K562 (cell line): Measurements from ENCODE around the gene EXT2. TPM values are rescaled to one million over a fixed set of nuclear protein-coding genes. Genes with fewer than 3 reads are reported as not detected.

Experiments used
- CHAMP1 ChIP-seq: fragments of 450-650 bp; IDR thresholded peaks from 2 replicates; pipeline ENCODE4 v1.6.1; 2016; ENCODE audit warnings: mild to moderate bottlenecking
- ELK3 ChIP-seq: fragments of 450-650 bp; formaldehyde crosslinking; IDR thresholded peaks from 2 replicates; pipeline ENCODE4 v1.4.0; 2020; ENCODE audit warnings: mild to moderate bottlenecking
- FOS ChIP-seq: IDR thresholded peaks from 3 replicates; pipeline ENCODE4 v1.6.1; 2011; ENCODE audit not compliant: insufficient read length; ENCODE audit errors: extremely low read depth
- NCOA1 ChIP-seq: fragments of 450-650 bp; IDR thresholded peaks from 2 replicates; pipeline ENCODE4 v1.6.1; 2016; ENCODE audit warnings: low read depth
- SMARCA4 ChIP-seq: fragments of 450-650 bp; IDR thresholded peaks from 2 replicates; pipeline ENCODE4 v1.6.1; 2016
- TAL1 ChIP-seq: fragments of 450-650 bp; IDR thresholded peaks from 2 replicates; pipeline ENCODE4 v1.6.1; 2016; ENCODE audit warnings: mild to moderate bottlenecking
- TEAD4 ChIP-seq, 2 experiments: sonication (generic) in 1 of 2; formaldehyde crosslinking in 1 of 2; IDR thresholded peaks; 2 replicates each; pipeline versions ENCODE4 v1.6.1 to v1.8.0; 2012 to 2022; ENCODE audit warnings: borderline replicate concordance in 1 of 2, inconsistent platforms in 1 of 2, low read length in 1 of 2, mild to moderate bottlenecking in 1 of 2, missing genetic modification reagents in 1 of 2
- TRIM28 ChIP-seq: fragments of 450-650 bp; IDR thresholded peaks from 2 replicates; pipeline ENCODE4 v1.6.1; 2017
- YY1 ChIP-seq, 3 experiments: IDR thresholded peaks; 2 replicates each; pipeline ENCODE4 v1.6.1; 2011; ENCODE audit warnings: low read length in 2 of 3, mild to moderate bottlenecking in 2 of 3, moderate library complexity in 2 of 3, borderline replicate concordance in 1 of 3, control low read depth in 1 of 3, low read depth in 1 of 3; ENCODE audit not compliant: insufficient read depth in 3 of 3, insufficient replicate concordance in 2 of 3, control insufficient read depth in 1 of 3, insufficient read length in 1 of 3; ENCODE audit errors: extremely low read depth in 1 of 3
- ZNF239 ChIP-seq: fragments of 250-450 bp; sonication (Bioruptor Pico); IDR thresholded peaks from 2 replicates; pipeline ENCODE4 v1.4.0; 2020; ENCODE audit warnings: mild to moderate bottlenecking
- ZNF778 ChIP-seq: fragments of 450-650 bp; formaldehyde crosslinking; IDR thresholded peaks from 2 replicates; pipeline ENCODE4 v1.4.0; 2020; ENCODE audit warnings: mild to moderate bottlenecking, moderate library complexity
- polyA plus RNA-seq, 8 experiments: library from polyadenylated mRNA; depleted of rRNA in 4 of 8; stranded (reverse) in 5 of 8; unstranded in 3 of 8; fragments of >200 nt; fragmentation: Nextera tagmentation in 2 of 8; fragmentation: Illumina TruSeq in 1 of 8; extraction: Ambion mirVana in 2 of 8; extraction: Trizol in 1 of 8; gene quantifications; 2 replicates each; pipeline versions ENCODE4 v1.2.1 to v1.2.3, GENCODE V29; 2011 to 2014; ENCODE audit warnings: inconsistent platforms in 1 of 8, missing spikeins in 1 of 8
- total RNA-seq, 7 experiments: library from RNA; depleted of rRNA in 6 of 7; stranded (reverse); fragments of >200 nt in 6 of 7; fragmentation: Illumina TruSeq in 2 of 7; extraction: Trizol in 2 of 7; gene quantifications; 2 replicates each; pipeline versions ENCODE4 v1.2.1 to v1.2.3, GENCODE V29; 2011 to 2021; ENCODE audit warnings: low replicate concordance in 1 of 7
- TF ChIP-seq, protein P1 (sequence below): fragments of 200-600 bp; sonication (generic); IDR thresholded peaks from one replicate; pipeline ENCODE4 v1.6.1; 2012; ENCODE audit warnings: mild to moderate bottlenecking, low read depth, low read length, inconsistent platforms
- TF ChIP-seq, protein P2 (sequence below): fragments of 250-450 bp; sonication (Bioruptor Pico); IDR thresholded peaks from 2 replicates; pipeline ENCODE4 v1.8.0; 2021; ENCODE audit warnings: moderate library complexity, mild to moderate bottlenecking, inconsistent platforms

The EXT2 gene
- total and polyA plus RNA-seq, 9 of the 15 experiments (the other 6 are each of a cell fraction or from before 2014, with no cell fraction given), result 7.5 to 52.1 (median 38.1) TPM

DNA sequence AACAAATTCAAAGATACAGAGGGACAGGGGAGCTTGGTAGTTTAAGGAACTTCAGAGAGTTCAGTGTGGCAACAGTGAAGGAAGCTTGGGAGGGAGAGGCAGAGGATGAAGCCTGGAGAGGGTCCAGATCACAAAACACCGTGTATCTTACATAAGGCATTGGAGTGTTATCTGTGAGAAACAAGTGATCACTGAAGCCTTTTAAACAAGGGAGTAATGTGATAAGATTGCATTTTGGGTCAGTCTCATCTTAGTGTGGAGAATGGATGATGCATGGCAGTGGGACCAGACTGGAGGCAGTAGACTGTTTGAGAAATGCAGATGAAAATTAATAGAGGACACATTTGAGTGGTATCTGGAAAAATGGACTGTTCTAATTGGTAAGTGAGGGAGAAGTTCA, 79.4 kb downstream of the EXT2 start (continued):
- TF ChIP-seq CHAMP1 (no peak), NCOA1 (no peak), YY1 (IDR thresholded peaks at IDR 0.05; ENCODE audit: borderline replicate concordance in 1 of 3, control insufficient read depth in 1 of 3, extremely low read depth in 1 of 3, insufficient read depth in 3 of 3, insufficient read length in 1 of 3, insufficient replicate concordance in 2 of 3, low read depth in 1 of 3, low read length in 2 of 3) (no peak), FOS (no peak), ELK3 (no peak), SMARCA4 (no peak), ZNF778 (no peak), TRIM28 (no peak), TAL1 (peak; percentile 23; the same call in 1 of the 2 replicates), ZNF239 (no peak), TEAD4 (IDR thresholded peaks at IDR 0.05; ENCODE audit: low read length) (peak; percentile 37; the same call in 1 of the 2 replicates), TEAD4 (CRISPR knock-in tag; IDR thresholded peaks at IDR 0.05; ENCODE audit: borderline replicate concordance) (no peak)
- TF ChIP-seq, protein P1, sequence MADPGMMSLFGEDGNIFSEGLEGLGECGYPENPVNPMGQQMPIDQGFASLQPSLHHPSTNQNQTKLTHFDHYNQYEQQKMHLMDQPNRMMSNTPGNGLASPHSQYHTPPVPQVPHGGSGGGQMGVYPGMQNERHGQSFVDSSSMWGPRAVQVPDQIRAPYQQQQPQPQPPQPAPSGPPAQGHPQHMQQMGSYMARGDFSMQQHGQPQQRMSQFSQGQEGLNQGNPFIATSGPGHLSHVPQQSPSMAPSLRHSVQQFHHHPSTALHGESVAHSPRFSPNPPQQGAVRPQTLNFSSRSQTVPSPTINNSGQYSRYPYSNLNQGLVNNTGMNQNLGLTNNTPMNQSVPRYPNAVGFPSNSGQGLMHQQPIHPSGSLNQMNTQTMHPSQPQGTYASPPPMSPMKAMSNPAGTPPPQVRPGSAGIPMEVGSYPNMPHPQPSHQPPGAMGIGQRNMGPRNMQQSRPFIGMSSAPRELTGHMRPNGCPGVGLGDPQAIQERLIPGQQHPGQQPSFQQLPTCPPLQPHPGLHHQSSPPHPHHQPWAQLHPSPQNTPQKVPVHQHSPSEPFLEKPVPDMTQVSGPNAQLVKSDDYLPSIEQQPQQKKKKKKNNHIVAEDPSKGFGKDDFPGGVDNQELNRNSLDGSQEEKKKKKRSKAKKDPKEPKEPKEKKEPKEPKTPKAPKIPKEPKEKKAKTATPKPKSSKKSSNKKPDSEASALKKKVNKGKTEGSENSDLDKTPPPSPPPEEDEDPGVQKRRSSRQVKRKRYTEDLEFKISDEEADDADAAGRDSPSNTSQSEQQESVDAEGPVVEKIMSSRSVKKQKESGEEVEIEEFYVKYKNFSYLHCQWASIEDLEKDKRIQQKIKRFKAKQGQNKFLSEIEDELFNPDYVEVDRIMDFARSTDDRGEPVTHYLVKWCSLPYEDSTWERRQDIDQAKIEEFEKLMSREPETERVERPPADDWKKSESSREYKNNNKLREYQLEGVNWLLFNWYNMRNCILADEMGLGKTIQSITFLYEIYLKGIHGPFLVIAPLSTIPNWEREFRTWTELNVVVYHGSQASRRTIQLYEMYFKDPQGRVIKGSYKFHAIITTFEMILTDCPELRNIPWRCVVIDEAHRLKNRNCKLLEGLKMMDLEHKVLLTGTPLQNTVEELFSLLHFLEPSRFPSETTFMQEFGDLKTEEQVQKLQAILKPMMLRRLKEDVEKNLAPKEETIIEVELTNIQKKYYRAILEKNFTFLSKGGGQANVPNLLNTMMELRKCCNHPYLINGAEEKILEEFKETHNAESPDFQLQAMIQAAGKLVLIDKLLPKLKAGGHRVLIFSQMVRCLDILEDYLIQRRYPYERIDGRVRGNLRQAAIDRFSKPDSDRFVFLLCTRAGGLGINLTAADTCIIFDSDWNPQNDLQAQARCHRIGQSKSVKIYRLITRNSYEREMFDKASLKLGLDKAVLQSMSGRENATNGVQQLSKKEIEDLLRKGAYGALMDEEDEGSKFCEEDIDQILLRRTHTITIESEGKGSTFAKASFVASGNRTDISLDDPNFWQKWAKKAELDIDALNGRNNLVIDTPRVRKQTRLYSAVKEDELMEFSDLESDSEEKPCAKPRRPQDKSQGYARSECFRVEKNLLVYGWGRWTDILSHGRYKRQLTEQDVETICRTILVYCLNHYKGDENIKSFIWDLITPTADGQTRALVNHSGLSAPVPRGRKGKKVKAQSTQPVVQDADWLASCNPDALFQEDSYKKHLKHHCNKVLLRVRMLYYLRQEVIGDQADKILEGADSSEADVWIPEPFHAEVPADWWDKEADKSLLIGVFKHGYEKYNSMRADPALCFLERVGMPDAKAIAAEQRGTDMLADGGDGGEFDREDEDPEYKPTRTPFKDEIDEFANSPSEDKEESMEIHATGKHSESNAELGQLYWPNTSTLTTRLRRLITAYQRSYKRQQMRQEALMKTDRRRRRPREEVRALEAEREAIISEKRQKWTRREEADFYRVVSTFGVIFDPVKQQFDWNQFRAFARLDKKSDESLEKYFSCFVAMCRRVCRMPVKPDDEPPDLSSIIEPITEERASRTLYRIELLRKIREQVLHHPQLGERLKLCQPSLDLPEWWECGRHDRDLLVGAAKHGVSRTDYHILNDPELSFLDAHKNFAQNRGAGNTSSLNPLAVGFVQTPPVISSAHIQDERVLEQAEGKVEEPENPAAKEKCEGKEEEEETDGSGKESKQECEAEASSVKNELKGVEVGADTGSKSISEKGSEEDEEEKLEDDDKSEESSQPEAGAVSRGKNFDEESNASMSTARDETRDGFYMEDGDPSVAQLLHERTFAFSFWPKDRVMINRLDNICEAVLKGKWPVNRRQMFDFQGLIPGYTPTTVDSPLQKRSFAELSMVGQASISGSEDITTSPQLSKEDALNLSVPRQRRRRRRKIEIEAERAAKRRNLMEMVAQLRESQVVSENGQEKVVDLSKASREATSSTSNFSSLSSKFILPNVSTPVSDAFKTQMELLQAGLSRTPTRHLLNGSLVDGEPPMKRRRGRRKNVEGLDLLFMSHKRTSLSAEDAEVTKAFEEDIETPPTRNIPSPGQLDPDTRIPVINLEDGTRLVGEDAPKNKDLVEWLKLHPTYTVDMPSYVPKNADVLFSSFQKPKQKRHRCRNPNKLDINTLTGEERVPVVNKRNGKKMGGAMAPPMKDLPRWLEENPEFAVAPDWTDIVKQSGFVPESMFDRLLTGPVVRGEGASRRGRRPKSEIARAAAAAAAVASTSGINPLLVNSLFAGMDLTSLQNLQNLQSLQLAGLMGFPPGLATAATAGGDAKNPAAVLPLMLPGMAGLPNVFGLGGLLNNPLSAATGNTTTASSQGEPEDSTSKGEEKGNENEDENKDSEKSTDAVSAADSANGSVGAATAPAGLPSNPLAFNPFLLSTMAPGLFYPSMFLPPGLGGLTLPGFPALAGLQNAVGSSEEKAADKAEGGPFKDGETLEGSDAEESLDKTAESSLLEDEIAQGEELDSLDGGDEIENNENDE, result no peak
- TF ChIP-seq, protein P2, sequence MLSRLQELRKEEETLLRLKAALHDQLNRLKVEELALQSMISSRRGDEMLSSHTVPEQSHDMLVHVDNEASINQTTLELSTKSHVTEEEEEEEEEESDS (CRISPR knock-in tag), result no peak
